Measurements from ENCODE around the gene ERAL1. TPM values are rescaled to one million over a fixed set of nuclear protein-coding genes. Genes with fewer than 3 reads are reported as not detected.
"Not testable (repeated sequence)": the region's sequence is repeated elsewhere in the genome, so short reads cannot be mapped to it uniquely, and the experiment has no call there.

Gene ERAL1
- total RNA-seq, 2 donors from 2014 or later = 33.9 to 74.1 TPM

GRCh38 chr17:28864991-28865849 is 10.4 kb downstream of the ERAL1 start:
- Mint-ChIP-seq H3K36me3 (peaks cover 0 to 4% of the 10 kb centered on the region in 2 donors), H3K27ac (no peak overlapping the region), H3K9me3 (no peaks in the 10 kb centered on the region)

GRCh38 chr17:28865946-28866752 is 11.3 kb downstream of the ERAL1 start:
- H3K9me3 Mint-ChIP-seq = no peaks in the 10 kb centered on the region
- DNase-seq (ENCODE audit: low spot score in 2 of 2) (no peak), ATAC-seq (peak in 1 of 2 donors; percentile 72)
- no peaks in the 10 kb centered on the region for H3K36me3 Mint-ChIP-seq
- peak overlapping the region in 1 of 2 donors; percentile 44 for H3K27ac Mint-ChIP-seq

More at GRCh38 chr17:28864991-28865849, 10.4 kb downstream of the ERAL1 start:
- ATAC-seq (no peak), DNase-seq (ENCODE audit: low spot score in 2 of 2) (no peak)

GRCh38 chr17:28867276-28867675 is 12.5 kb downstream of the ERAL1 start:
- no peak for DNase-seq (ENCODE audit: low spot score in 2 of 2)
- Mint-ChIP-seq H3K36me3 (no peaks in the 10 kb centered on the region), H3K27ac (peak overlapping the region in 1 of 2 donors; percentile 8), H3K9me3 (no peaks in the 10 kb centered on the region)
- ATAC-seq = no peak

GRCh38 chr17:28871056-28871579 is 16.3 kb downstream of the ERAL1 start:
- peak in 1 of 2 donors; percentile 46 for DNase-seq (ENCODE audit: low spot score in 2 of 2)
- Mint-ChIP-seq H3K27ac (peak overlapping the region; percentile 82 to 89), H3K36me3 (no peaks in the 10 kb centered on the region), H3K9me3 (no peaks in the 10 kb centered on the region)
- peak; percentile 82 to 92 for ATAC-seq

- DNase-seq (ENCODE audit: low spot score in 2 of 2) = no peak
- H3K36me3 Mint-ChIP-seq = no peaks in the 10 kb centered on the region
- no peaks in the 10 kb centered on the region for H3K9me3 Mint-ChIP-seq
- no peak for ATAC-seq
- no peak overlapping the region for H3K27ac Mint-ChIP-seq
Observed at GRCh38 chr17:28873839-28874238, 19.0 kb downstream of the ERAL1 start.

GRCh38 chr17:28874750-28875149 is 19.9 kb downstream of the ERAL1 start:
- H3K36me3 Mint-ChIP-seq = peaks cover 0 to under 1% of the 10 kb centered on the region in 2 donors
- DNase-seq (ENCODE audit: low spot score in 2 of 2) (no peak), ATAC-seq (no peak)
- H3K27ac Mint-ChIP-seq = no peak overlapping the region
- no peaks in the 10 kb centered on the region for H3K9me3 Mint-ChIP-seq

- Mint-ChIP-seq H3K27ac (peak overlapping the region; percentile 46 to 58), H3K36me3 (peaks cover 0 to 7% of the 10 kb centered on the region in 2 donors), H3K9me3 (no peaks in the 10 kb centered on the region)
- peak; percentile 58 to 71 for ATAC-seq
- DNase-seq (ENCODE audit: low spot score in 2 of 2) = peak in 1 of 2 donors; percentile 27
Observed at GRCh38 chr17:28875848-28876550, 21.2 kb downstream of the ERAL1 start.

GRCh38 chr17:28877150-28877711 is 22.4 kb downstream of the ERAL1 start:
- not testable (repeated sequence) for H3K9me3 Mint-ChIP-seq; ATAC-seq; DNase-seq (ENCODE audit: low spot score in 2 of 2); H3K36me3 Mint-ChIP-seq
- peak overlapping the region in 1 of 2 donors; percentile 62 for H3K27ac Mint-ChIP-seq

GRCh38 chr17:28878158-28878910 is 23.5 kb downstream of the ERAL1 start:
- H3K36me3 Mint-ChIP-seq = peaks cover 0 to 7% of the 10 kb centered on the region in 2 donors
- no peak for DNase-seq (ENCODE audit: low spot score in 2 of 2)
- peak overlapping the region; percentile 16 to 62 for H3K27ac Mint-ChIP-seq
- no peaks in the 10 kb centered on the region for H3K9me3 Mint-ChIP-seq
- ATAC-seq = peak; percentile 74 to 80

GRCh38 chr17:28878981-28879380 is 24.2 kb downstream of the ERAL1 start:
- Mint-ChIP-seq H3K9me3 (no peaks in the 10 kb centered on the region), H3K27ac (peak overlapping the region in 1 of 2 donors; percentile 62), H3K36me3 (peaks cover 0 to 7% of the 10 kb centered on the region in 2 donors)
- DNase-seq (ENCODE audit: low spot score in 2 of 2) (no peak), ATAC-seq (no peak)

- no peak overlapping the region for H3K27ac Mint-ChIP-seq
- DNase-seq (ENCODE audit: low spot score in 2 of 2) (no peak), ATAC-seq (no peak)
- no peaks in the 10 kb centered on the region for H3K9me3 Mint-ChIP-seq
- H3K36me3 Mint-ChIP-seq = peaks cover 0 to 7% of the 10 kb centered on the region in 2 donors
Observed at GRCh38 chr17:28879886-28880571, 25.2 kb downstream of the ERAL1 start.

GRCh38 chr17:28880572-28880945 is 25.7 kb downstream of the ERAL1 start:
- no peak overlapping the region for H3K27ac Mint-ChIP-seq
- no peak for ATAC-seq
- H3K36me3 Mint-ChIP-seq = peaks cover 0 to 7% of the 10 kb centered on the region in 2 donors
- DNase-seq (ENCODE audit: low spot score in 2 of 2) = no peak
- H3K9me3 Mint-ChIP-seq = no peaks in the 10 kb centered on the region

GRCh38 chr17:28881533-28882056 is 26.8 kb downstream of the ERAL1 start:
- no peak overlapping the region for H3K27ac Mint-ChIP-seq
- peaks cover 0 to 7% of the 10 kb centered on the region in 2 donors for H3K36me3 Mint-ChIP-seq
- H3K9me3 Mint-ChIP-seq = no peaks in the 10 kb centered on the region
- no peak for DNase-seq (ENCODE audit: low spot score in 2 of 2)
- ATAC-seq = no peak

GRCh38 chr17:28882154-28882895 is 27.5 kb downstream of the ERAL1 start:
- Mint-ChIP-seq H3K36me3 (peaks cover 0 to 7% of the 10 kb centered on the region in 2 donors), H3K9me3 (no peaks in the 10 kb centered on the region), H3K27ac (peak overlapping the region in 1 of 2 donors; percentile 62)
- ATAC-seq = no peak
- no peak for DNase-seq (ENCODE audit: low spot score in 2 of 2)
